H9 (cell line): ENCODE measurements around the gene C2orf15. TPM values are rescaled to one million over a fixed set of nuclear protein-coding genes. Genes with fewer than 3 reads are reported as not detected.

Experiments used
- DNase-seq: peaks from one replicate; pipeline ENCODE4 v3.0.0-alpha.2; 2017
- H2AFZ ChIP-seq: one replicate; pipeline ENCODE4 v1.6.1; 2013; ENCODE audit warnings: mild to moderate bottlenecking, low read length, control low read depth, moderate library complexity
- H2AK5ac ChIP-seq: 2 replicates; pipeline ENCODE4 v1.6.1; 2013; ENCODE audit warnings: low read length, control low read depth, mixed read lengths; ENCODE audit not compliant: insufficient read length
- H2BK120ac ChIP-seq: one replicate; pipeline ENCODE4 v1.6.1; 2013; ENCODE audit warnings: low read depth, mild to moderate bottlenecking, low read length, control low read depth, inconsistent platforms; ENCODE audit not compliant: poor library complexity, severe bottlenecking
- H2BK12ac ChIP-seq: 2 replicates; pipeline ENCODE4 v1.6.1; 2013; ENCODE audit warnings: low read length, control low read depth, mixed read lengths, low read depth; ENCODE audit not compliant: insufficient read length
- H2BK15ac ChIP-seq: 2 replicates; pipeline ENCODE4 v1.6.1; 2013; ENCODE audit warnings: low read depth, low read length, control low read depth
- H2BK20ac ChIP-seq: one replicate; pipeline ENCODE4 v1.6.1; 2013; ENCODE audit warnings: low read depth, mild to moderate bottlenecking, low read length, control low read depth, inconsistent platforms; ENCODE audit not compliant: poor library complexity, severe bottlenecking
- H2BK5ac ChIP-seq: 2 replicates; pipeline ENCODE4 v1.6.1; 2013; ENCODE audit warnings: low read length, control low read depth, mixed read lengths; ENCODE audit not compliant: insufficient read length
- H3K14ac ChIP-seq: 2 replicates; pipeline ENCODE4 v1.6.1; 2013; ENCODE audit warnings: low read length, control low read depth; ENCODE audit not compliant: insufficient read depth
- H3K18ac ChIP-seq: 2 replicates; pipeline ENCODE4 v1.6.1; 2013; ENCODE audit warnings: low read depth, mild to moderate bottlenecking, mixed read lengths, low read length, control low read depth; ENCODE audit not compliant: insufficient read length
- H3K23ac ChIP-seq: 2 replicates; pipeline ENCODE4 v1.6.1; 2013; ENCODE audit warnings: low read length, control low read depth, mixed read lengths, low read depth; ENCODE audit not compliant: insufficient read length
- H3K23me2 ChIP-seq: 2 replicates; pipeline ENCODE4 v1.6.1; 2013; ENCODE audit warnings: low read depth, mild to moderate bottlenecking, mixed read lengths, low read length, control low read depth; ENCODE audit not compliant: insufficient read length, poor library complexity, severe bottlenecking
- H3K27ac ChIP-seq: 2 replicates; pipeline ENCODE4 v1.5.1; 2013; ENCODE audit warnings: low read length, control low read depth, mixed read lengths, low read depth; ENCODE audit not compliant: insufficient read length
- H3K27me3 ChIP-seq: 2 replicates; pipeline ENCODE4 v1.6.1; 2013; ENCODE audit warnings: low read length, control low read depth, inconsistent platforms; ENCODE audit not compliant: insufficient read depth
- H3K4ac ChIP-seq: 2 replicates; pipeline ENCODE4 v1.6.1; 2013; ENCODE audit warnings: low read depth, mild to moderate bottlenecking, control low read depth, inconsistent platforms, low read length, moderate library complexity
- H3K4me1 ChIP-seq: 2 replicates; pipeline ENCODE4 v1.6.1; 2013; ENCODE audit warnings: low read length, control low read depth, inconsistent platforms; ENCODE audit not compliant: insufficient read depth
- H3K4me2 ChIP-seq: 2 replicates; pipeline ENCODE4 v1.6.1; 2013; ENCODE audit warnings: low read length, control low read depth, mixed read lengths; ENCODE audit not compliant: insufficient read length, insufficient read depth
- H3K56ac ChIP-seq: 2 replicates; pipeline ENCODE4 v1.6.1; 2013; ENCODE audit warnings: low read depth, mild to moderate bottlenecking, mixed read lengths, low read length, control low read depth; ENCODE audit not compliant: insufficient read length
- H3K79me1 ChIP-seq: 2 replicates; pipeline ENCODE4 v1.6.1; 2013; ENCODE audit warnings: low read depth, mild to moderate bottlenecking, moderate library complexity, low read length, control low read depth, inconsistent platforms; ENCODE audit not compliant: insufficient read depth, poor library complexity, severe bottlenecking
- H3K79me2 ChIP-seq: 2 replicates; pipeline ENCODE4 v1.6.1; 2013; ENCODE audit warnings: low read length, control low read depth, inconsistent platforms; ENCODE audit not compliant: insufficient read depth
- H3K9ac ChIP-seq: 2 replicates; pipeline ENCODE4 v1.6.1; 2013; ENCODE audit warnings: low read length, control low read depth, mixed read lengths; ENCODE audit not compliant: insufficient read length; ENCODE audit errors: extremely low read depth
- H3K9me3 ChIP-seq: one replicate; pipeline ENCODE4 v1.6.1; 2013; ENCODE audit warnings: low read depth, low read length, inconsistent platforms; ENCODE audit not compliant: control insufficient read depth
- H3T11ph ChIP-seq: one replicate; pipeline ENCODE4 v1.6.1; 2013; ENCODE audit warnings: mild to moderate bottlenecking, low read length, control low read depth, inconsistent platforms
- H4K20me1 ChIP-seq: one replicate; pipeline ENCODE4 v1.6.1; 2013; ENCODE audit not compliant: control insufficient read depth, insufficient read length, insufficient read depth
- H4K5ac ChIP-seq: 2 replicates; pipeline ENCODE4 v1.6.1; 2013; ENCODE audit warnings: low read depth, mild to moderate bottlenecking, mixed read lengths, low read length, control low read depth; ENCODE audit not compliant: insufficient read length
- H4K8ac ChIP-seq: replicated peaks from 2 replicates; pipeline ENCODE4 v1.6.1; 2013; ENCODE audit warnings: low read length, control low read depth, mixed read lengths, low read depth; ENCODE audit not compliant: insufficient read length
- H4K91ac ChIP-seq: 2 replicates; pipeline ENCODE4 v1.6.1; 2013; ENCODE audit warnings: low read depth, mild to moderate bottlenecking, moderate library complexity, mixed read lengths, low read length, control low read depth; ENCODE audit not compliant: insufficient read length
- H3K27ac Mint-ChIP-seq, 3 experiments: 2 replicates in 2 of 3; 3 replicates in 1 of 3; pipeline ENCODE4 v1.8.0; 2020 to 2021; ENCODE audit warnings: mixed read lengths in 3 of 3, mild to moderate bottlenecking in 1 of 3, moderate library complexity in 1 of 3
- H3K27me3 Mint-ChIP-seq: 2 replicates; pipeline ENCODE4 v1.8.0; 2021; ENCODE audit warnings: low read depth, mild to moderate bottlenecking, moderate library complexity, mixed read lengths
- H3K36me3 Mint-ChIP-seq, 3 experiments: 2 replicates in 2 of 3; 3 replicates in 1 of 3; pipeline ENCODE4 v1.8.0; 2020 to 2021; ENCODE audit warnings: low read depth in 3 of 3, mixed read lengths in 3 of 3; ENCODE audit not compliant: insufficient read depth in 1 of 3
- H3K4me1 Mint-ChIP-seq, 2 experiments: 2 replicates each; pipeline ENCODE4 v1.8.0; 2020; ENCODE audit warnings: mixed read lengths in 2 of 2
- H3K4me3 Mint-ChIP-seq, 2 experiments: 2 replicates in 1 of 2; 3 replicates in 1 of 2; pipeline ENCODE4 v1.8.0; 2020 to 2021; ENCODE audit warnings: mild to moderate bottlenecking in 2 of 2, mixed read lengths in 2 of 2, moderate library complexity in 1 of 2
- H3K9me3 Mint-ChIP-seq, 2 experiments: 2 replicates in 1 of 2; 3 replicates in 1 of 2; pipeline ENCODE4 v1.8.0; 2020; ENCODE audit warnings: mild to moderate bottlenecking in 2 of 2, mixed read lengths in 2 of 2, moderate library complexity in 1 of 2
- WGBS: extraction: QIAGEN DNeasy Blood & Tissue Kit; methylation state at CpG from one replicate; pipeline ENCODE4 v1.1.7; 2013; ENCODE audit warnings: missing lambda C conversion rate, low lambda C conversion rate, mixed read lengths; ENCODE audit not compliant: insufficient read length; ENCODE audit errors: extremely low coverage; 5-methylcytosine and 5-hydroxymethylcytosine counted together
- total RNA-seq: library from RNA; stranded (reverse); gene quantifications from 2 replicates; pipeline ENCODE4 v1.2.1, GENCODE V29; 2021
- TF ChIP-seq, protein P1 (sequence below): fragments of 200-600 bp; sonication (generic); conservative IDR thresholded peaks from 3 replicates; pipeline ENCODE4 v1.8.0; 2021; ENCODE audit warnings: antibody characterized with exemption, mild to moderate bottlenecking

Gene C2orf15
- total RNA-seq, 1 experiment from 2014 or later: 6.2 TPM

GRCh38 chr2:99181624-99182000 is 40.1 kb downstream of the C2orf15 start:
- no peak overlapping the region for H3K56ac ChIP-seq
- H2BK12ac ChIP-seq: no peak overlapping the region
- H3K9me3 ChIP-seq: no peaks in the 10 kb centered on the region
- H4K91ac ChIP-seq: no peak overlapping the region
- H3K9me3 Mint-ChIP-seq: no peaks in the 10 kb centered on the region
- no CpG with 5 or more reads among the region's 4 CpGs for WGBS
- H2AFZ ChIP-seq: no peak overlapping the region
- H3K4me1 ChIP-seq: no peaks in the 10 kb centered on the region
- H4K20me1 ChIP-seq: no peaks in the 10 kb centered on the region
- H2BK20ac ChIP-seq: no peak overlapping the region
- peak overlapping the region; percentile 73 for H3K9ac ChIP-seq
- H3K27ac ChIP-seq: no peak overlapping the region
- H2AK5ac ChIP-seq: no peak overlapping the region
- H3K27me3 Mint-ChIP-seq: no peaks in the 10 kb centered on the region
- H3T11ph ChIP-seq: no peak overlapping the region
- peak overlapping the region; percentile 78 for H3K4me2 ChIP-seq
- H3K36me3 Mint-ChIP-seq: peaks cover 0 to 10% (median 4%) of the 10 kb centered on the region in 3 experiments; a peak in 6 of 7 replicates
- TF ChIP-seq, protein P1, sequence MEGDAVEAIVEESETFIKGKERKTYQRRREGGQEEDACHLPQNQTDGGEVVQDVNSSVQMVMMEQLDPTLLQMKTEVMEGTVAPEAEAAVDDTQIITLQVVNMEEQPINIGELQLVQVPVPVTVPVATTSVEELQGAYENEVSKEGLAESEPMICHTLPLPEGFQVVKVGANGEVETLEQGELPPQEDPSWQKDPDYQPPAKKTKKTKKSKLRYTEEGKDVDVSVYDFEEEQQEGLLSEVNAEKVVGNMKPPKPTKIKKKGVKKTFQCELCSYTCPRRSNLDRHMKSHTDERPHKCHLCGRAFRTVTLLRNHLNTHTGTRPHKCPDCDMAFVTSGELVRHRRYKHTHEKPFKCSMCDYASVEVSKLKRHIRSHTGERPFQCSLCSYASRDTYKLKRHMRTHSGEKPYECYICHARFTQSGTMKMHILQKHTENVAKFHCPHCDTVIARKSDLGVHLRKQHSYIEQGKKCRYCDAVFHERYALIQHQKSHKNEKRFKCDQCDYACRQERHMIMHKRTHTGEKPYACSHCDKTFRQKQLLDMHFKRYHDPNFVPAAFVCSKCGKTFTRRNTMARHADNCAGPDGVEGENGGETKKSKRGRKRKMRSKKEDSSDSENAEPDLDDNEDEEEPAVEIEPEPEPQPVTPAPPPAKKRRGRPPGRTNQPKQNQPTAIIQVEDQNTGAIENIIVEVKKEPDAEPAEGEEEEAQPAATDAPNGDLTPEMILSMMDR: no peak
- no peak overlapping the region for H3K23ac ChIP-seq
- no peak for DNase-seq
- H3K79me1 ChIP-seq: peaks cover 3% of the 10 kb centered on the region
- H4K5ac ChIP-seq: no peak overlapping the region
- no peak overlapping the region for H4K8ac ChIP-seq
- no peak overlapping the region for H2BK120ac ChIP-seq
- no peaks in the 10 kb centered on the region for H3K27me3 ChIP-seq
- peaks cover 18% of the 10 kb centered on the region; the same call in 1 of the 2 replicates for H3K79me2 ChIP-seq
- peak overlapping the region; percentile 98 to 99 (median 99) for H3K27ac Mint-ChIP-seq
- H3K14ac ChIP-seq: no peak overlapping the region
- peaks cover 3% of the 10 kb centered on the region for H3K23me2 ChIP-seq
- peak overlapping the region; percentile 99 to 100 for H3K4me3 Mint-ChIP-seq
- no peak overlapping the region; the same call in 1 of the 2 replicates for H3K4ac ChIP-seq
- H3K4me1 Mint-ChIP-seq: peaks cover 20 to 21% of the 10 kb centered on the region in 2 experiments
- H2BK5ac ChIP-seq: no peak overlapping the region
- no peak overlapping the region for H2BK15ac ChIP-seq
- no peak overlapping the region for H3K18ac ChIP-seq
